HG03045 (cell line): ENCODE results near the gene TMC2.
"Not testable (repeated sequence)": the region's sequence is repeated elsewhere in the genome, so short reads cannot be mapped to it uniquely, and the experiment has no call there.

ENCODE experiments used
- ATAC-seq: cut with Tn5 transposase; IDR thresholded peaks from one replicate; pipeline ENCODE4 v1.9.1; 2021; ENCODE audit warnings: mild to moderate bottlenecking, moderate library complexity; ENCODE audit not compliant: unreplicated experiment

Gene TMC2

DNA sequence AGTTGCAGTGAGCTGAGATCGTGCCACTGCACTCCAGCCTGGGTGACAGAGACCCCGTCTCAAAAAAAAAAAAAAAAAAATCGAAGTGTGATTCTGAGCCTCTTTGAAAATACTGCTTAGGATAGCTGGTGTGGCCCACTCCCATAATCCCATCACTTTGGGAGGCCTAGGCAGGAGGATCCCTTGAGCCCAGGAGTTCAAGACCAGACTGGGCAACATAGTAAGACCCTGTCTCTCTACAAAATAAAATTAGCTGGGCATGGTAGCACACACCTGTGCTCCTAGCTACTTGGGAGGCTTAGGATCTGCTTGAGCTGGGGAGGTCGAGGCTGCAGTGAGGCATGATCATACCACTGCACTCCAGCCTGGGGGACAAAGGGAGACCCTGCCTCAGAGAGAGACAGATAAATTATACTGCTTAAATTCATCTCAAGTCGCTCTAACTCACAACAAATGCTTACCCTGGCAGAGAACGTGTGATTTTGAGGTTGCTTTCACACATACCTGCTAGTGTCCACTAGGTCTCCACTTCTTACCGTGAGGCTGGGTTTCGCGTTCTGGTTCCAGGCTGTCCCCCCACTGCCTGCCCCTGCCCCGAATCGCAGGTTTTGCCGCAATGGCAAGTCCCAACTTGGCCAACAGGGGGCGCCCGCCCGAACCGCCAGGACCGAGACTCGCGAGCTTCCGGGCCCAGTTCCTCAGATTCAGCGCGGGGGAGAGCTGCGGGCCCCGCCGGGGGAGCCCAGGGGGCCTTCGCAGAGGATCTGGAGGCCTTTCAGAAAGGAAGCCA is 12.3 kb upstream of the TMC2 start:
- ATAC-seq, result peak; percentile 80

DNA sequence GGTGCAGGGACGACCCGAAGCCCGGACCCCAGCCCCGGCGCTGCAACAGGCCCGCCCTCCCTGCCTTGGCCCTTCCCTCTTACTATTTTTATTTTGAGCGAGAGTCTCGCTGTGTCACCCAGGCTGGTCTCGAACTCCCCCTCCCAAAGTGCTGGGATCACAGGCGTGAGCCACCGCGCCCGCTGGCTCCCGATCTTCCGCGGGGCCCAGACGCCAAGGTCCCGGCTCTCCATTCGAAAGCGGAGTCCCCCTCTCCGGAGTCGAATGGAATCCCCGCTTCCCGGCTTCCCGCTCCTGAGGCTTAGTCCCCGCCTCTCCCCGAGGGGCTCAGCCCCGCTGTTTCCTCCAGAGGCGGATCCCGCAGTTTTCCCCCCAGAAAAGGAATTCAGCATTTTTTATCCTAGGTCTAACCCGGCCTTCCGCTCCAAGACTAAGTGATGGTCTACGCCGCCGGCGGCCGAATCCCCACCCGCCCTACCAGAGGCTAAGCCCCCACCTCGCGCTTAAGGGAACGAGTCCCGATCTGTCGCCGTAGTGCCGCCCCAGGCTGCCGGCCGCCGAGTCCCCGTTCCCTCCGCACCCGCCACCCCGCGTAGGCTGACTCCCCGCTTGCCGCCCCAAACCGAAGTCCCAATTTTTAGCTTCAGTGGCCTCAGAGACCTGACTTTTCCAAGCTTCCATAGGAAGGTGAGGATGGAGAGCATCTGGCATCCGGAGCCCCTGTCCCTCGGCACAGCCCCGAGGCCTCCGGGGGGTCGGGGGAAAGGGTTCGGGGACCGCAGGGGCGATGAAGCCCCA is 11.5 kb upstream of the TMC2 start:
- peak; percentile 49 for ATAC-seq

DNA sequence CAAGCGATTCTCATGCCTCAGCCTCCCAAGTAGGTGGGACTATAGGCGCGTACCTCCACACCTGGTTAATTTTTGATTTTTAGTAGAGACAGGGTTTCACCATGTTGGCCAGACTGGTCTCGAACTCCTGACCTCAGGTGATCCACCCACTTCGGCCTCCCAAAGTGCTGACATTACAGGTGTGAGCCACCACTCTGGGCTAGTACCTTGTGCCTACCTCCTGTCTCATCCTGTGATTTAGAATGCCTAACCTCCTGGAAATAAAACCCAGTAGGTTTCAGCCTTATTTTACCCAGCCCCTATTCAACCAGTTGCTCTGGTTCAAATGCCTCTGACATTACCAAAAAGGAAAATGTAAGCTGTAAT is 10.2 kb upstream of the TMC2 start:
- not testable (repeated sequence) for ATAC-seq

DNA sequence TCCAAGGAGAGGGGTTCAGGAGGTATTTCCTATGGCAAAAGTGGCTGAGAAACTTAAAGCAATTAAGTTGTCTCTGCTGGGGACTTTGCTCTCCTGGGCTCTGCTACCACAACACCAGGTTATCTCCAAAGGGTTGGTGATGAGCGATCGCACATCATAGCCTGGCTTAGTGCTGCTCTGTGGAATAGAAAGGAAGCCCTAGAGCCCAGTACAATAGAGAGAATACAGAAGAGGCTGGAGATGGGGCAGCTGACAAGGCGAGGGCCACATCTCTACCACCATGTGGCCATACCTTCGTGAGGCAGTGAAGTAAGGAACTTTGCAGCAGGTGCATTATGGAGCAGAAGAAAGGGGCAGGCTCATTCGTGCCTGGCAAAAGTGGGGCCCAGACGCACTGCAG is 8.6 kb upstream of the TMC2 start:
- no peak for ATAC-seq

DNA sequence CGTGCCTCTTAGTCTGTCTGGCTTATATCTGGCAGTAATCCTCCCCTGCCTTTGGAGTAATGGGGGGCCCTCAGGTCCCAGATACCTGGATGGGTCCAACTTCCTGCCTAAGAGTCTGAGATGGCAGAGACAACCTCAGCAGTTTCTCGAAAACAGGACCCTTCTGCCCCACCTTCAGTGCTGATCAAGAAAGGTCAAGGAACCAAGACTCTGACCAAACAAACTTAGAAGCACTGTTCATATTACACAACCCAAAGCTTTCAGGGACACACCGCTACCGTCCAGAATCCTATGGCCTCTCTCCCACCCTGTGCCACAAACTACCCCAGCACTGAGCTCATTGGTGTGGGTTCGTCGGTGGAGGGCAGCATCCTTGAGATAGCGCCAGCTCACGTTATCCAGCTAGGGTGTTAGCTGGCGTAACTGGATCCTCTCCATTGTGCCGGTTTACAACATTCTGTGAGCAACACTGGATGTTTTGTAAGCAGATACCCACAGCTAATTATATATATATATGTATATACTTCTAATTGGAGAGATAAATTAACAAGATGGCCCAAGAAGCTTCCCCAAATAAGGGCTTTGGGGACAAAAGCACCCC is 7.6 kb upstream of the TMC2 start:
- ATAC-seq, result no peak

DNA sequence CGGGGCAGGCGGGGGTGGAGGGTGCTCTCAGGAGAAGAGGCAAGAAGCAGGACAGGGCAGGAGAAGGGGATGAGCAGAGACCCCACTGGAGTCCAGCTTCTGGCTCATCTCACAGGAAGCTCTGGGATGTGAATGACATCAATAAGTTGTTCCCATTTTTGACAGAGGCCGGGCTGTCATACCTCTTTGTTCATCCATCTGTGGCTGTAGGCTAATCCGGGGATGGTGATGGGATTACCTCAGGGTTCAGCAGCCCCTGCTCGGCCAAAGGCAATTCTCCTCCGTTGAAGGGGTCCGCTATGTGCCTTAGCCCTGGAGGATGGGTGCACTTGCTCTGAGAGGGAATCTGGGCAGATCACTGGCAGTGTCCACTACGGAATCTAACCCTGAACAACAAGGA is 3.3 kb upstream of the TMC2 start:
- ATAC-seq, result no peak

DNA sequence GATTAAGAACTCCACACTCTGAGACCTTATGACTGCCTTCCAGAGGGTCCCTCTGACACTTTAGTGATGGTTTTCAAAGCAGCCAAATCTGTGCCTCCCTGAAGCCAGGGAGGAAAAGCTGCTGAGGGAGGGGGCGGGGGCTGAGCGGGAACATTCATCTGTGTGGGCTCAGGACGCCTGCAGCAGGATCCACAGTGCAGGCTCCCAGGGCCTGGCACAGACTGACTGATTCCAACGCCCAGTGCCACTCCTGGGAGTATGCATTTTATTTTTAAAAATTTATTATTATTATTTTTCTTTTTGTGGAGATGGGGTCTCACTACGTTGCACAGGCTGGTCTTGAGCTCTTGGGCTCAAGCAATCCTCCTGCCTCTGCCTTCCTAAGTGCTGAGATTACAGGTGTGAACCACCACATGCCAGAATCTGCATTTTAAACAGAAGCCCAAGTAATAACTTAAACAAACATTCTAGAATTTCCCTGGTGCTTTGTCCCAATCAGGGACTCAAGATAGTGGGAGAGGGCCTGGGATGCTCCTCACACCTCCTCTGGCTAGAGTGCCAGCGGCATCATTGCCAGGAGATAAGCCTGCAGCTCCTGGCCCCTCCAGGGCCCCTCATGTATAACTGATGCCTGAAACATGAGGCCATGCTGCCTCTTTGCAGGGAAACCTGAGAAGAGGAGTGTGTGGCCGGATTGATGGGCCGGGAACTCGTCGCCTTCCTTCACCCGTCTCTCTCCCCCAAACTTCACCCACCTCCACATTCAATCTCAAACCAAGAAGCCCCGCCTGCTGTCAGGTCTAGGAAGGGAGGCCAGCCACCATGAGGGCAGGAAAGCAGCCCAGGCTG is 438 bp upstream of the TMC2 start:
- no peak for ATAC-seq

DNA sequence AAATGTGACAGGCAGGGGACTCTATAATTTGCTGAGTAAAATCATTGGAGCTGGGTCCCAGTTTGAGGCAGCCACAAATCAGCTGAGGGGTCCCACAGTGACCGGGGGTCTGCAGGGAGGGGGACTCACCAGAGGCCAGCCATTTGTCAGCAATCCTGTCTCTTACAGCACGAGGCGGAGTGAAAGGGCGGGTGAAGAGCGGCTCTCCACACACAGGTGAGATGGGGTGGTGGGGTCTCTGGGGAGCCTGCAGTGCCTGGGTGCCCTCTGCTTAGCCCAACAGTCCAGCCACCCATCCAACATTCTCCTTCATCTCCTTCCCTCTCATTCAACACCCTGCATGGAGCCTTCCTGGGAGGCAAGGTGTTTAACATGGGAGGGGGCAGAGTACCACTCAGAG is 728 bp downstream of the TMC2 start:
- no peak for ATAC-seq

DNA sequence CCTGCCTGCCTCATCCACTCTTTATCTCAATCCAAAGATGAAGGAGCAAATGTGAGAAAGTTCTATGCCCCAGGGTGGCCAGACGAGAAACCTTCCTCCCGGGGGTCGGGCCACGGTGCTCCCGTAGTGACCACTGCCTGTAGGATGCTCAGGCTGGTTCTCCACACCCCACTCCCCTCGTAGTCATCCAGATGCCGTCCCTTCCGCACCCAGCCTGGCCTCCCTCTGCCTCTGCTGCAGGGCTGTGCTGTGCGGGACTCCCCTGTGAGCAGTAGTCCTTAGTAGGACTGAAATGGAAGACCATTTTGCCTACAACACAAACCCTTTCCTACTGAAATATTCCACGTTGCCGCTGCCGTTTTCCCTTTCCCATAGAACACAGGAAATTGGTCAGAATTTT is 2.0 kb downstream of the TMC2 start:
- ATAC-seq, result no peak

DNA sequence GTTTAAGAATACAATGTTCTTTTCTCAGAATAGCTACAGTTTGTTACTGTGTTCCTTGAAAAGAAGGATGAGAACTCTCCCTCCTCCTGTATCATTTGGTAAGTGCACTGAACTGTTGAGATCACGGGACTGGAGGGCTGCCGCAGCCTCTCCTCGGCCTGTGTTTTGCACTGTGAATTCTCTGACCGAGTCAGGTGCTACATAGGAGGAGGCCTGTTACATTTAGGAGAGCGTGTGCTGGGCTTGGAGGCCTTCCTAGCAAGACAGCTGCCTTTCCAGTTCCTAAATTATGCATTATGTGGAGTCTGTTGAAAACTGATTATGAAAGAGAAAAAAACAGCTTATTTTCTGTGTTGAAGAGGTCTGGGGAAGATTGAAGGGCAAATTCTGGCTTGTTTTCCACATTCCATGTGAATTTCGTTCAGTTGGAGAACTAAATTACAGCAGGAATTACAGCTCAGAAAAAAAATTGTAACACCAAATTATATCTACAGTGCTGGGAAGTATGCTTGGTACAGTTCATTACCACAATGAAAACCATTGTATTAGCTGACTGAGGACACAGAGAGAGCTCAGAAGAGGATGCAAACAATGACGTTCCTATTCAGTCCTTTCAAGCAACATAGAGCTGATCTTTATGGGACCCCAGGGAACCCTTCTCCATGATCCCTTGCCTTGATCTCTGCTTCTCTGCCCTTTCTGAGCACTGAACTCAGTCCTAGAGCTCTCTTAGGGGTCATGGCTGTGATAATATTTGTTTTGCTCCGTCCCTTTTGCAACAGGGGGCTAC is 2.8 kb downstream of the TMC2 start:
- ATAC-seq, result no peak

DNA sequence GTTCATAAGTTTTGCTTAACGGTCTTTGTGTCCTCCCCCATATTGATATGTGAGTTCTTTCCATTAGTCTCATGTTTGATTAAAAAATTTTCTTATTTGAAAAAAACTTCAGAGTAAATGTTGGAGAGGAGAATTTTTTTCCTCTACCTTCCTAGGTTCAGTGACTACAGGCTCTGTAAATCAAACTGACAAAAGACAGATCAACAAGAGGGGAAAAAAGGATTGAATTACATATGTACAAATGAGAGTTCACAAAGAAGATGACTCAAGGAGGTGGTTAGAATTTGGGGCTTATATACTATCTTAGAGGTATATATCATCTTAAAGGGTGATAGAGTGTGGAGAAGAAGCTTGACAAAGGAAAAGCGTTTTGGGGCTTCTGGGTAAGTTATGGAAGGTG is 5.6 kb downstream of the TMC2 start:
- ATAC-seq, result no peak

DNA sequence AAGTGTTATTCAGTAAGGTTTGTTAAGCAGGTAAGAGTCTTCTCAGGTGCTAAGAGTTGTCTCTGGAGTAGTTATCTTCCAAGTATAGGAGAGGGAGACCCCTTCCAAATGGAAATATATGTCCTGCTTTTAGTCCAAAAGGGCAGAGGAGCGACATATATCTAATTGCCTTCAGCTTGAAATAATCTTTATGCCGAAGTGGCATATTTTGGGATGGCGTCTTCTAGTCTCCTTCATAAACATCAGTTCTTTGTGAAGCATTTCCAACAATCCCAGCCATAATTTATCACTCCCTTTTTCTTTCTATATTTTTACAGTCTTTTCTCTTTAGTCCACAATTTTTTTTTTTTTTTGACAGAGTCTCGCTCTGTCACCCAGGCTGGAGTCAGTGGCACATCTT is 6.0 kb downstream of the TMC2 start:
- no peak for ATAC-seq

DNA sequence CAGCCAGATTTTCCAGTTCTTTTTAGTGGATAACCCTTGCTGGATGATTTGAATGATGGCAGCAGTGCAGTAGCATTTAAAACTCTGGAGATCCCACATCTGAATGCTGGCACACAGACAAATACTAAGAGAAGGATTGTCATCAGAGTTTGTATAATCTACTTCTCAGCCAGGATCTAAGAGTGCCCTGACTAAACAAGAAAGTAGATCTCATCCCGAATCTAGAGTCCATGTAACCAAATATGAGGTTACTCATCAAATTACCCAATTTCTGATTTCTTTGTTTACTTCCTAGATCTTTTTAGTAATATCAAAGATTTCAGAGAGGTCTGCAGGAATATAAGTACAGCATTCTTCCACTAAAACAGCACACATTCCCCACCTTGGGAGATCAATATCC is 7.8 kb downstream of the TMC2 start:
- ATAC-seq, result no peak

DNA sequence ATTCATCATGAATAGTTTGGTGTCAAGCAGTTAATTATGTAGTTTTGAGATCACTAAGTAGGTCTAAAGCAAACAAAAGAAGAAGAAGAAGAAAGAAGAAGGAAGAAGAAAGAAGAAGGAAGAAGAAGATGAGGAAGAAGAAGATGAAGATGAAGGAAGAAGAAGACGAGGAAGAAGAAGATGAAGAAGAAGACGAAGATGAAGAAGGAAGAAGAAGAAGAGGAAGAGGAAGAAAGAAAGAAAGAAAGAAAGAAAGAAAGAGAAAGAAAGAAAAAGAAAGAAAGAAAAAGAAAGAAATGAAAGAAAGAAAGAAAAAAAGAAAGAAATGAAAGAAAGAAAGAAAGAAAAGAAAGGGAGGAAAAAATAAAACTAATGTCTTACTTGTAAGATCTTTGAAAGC is 9.2 kb downstream of the TMC2 start:
- no peak for ATAC-seq

DNA sequence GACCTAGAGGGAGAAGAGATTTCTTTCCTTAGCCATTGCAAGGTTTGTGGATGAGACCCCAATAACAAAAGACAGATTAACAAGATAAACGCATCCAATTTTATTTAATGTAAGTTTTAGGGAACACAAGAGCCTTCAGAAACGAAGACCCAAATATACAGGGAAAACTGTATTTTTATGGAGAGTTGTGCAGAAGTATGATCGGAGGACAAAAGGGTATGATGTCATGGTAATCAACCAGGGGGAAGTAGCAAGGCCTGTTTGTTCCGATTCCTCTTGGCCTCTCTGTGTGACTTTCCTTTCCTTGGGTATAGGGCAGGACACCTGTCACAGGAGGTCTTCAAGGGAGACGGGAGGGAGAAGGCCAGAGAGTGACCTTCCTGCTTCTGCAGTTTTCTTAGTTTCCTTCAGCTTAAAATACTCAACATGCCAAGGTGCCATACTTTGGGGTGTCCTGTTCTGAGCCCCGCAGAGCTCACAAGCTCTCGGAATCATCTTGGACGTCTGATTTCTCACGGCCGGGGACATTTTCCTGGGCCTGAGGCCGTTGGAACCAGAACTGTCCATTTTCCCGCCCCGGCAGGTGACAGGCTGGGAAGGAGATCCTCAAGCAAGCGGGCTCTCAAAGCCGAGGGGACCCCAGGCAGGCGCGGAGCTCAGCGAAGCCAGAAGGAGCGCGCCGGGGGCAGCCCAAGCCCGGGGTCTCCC is 21.7 kb downstream of the TMC2 start:
- ATAC-seq, result no peak

DNA sequence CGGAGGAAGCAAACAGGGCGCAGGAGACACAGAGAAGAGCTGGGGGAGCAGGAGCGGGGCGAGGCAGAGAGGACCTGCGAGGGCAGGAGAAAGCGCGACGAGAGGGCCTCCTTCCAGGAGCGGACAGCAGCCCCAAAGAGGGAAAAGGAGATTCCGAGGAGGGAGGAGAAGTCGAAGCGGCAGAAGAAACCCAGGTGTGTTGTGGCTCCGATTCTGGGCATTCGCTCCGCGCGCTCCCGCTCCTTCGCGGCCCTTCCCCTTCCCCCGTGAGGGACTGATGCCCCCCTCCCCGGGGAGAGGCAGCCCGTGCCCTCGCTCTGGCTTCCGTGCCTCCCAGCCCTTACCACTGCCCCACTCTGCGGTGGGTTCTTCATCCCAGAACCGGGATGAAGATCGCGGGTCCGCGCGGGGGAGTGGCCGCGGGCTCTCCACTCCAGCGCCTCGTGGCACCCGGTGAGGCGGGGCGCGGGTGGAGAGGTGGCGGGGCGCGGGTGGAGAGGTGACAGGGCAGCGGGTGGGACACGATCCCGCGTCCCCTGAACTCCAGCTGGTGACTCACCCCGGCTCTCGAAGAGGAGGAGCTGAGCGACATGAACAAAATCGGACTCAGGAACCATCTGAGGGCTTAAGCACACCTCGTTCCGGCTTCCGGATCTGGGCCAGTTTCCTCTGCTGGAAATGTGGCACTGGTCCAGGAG is 22.4 kb downstream of the TMC2 start:
- no peak for ATAC-seq

DNA sequence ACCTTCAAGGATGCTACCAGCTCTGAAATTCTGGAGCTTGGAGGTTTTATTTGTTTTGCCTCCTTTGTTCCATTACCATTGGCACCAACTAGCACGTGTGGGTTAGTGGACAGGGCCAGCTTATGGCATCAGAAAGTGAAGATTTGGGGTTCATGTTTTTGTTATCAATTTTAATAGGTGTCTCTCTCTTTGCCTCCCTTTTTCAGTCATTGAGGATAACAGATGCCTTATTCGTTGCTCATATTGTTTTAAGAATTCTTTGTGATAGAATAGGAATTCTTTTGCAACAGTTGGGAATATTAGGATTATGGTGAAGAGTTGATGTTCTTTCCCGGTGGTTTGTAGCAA is 22.9 kb downstream of the TMC2 start:
- no peak for ATAC-seq

DNA sequence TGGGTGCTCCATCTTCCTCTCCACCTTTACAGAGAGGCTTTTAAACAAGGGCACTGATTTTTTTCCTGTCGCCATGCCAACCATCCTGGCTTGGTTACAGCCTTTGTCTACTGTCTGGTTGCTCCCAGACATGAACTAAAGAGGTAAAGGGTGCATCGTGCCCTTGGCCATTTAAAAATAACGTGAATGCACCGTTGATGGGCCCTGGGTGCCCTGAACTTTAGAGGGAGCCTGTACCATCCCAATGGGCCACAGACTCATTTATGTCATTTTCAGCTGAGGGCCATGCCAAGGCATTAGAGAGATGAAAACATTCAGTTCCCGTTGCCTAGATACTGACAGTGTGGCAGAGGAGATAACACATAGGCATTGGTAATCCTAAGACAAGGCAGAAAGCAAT is 23.3 kb downstream of the TMC2 start:
- ATAC-seq, result no peak

DNA sequence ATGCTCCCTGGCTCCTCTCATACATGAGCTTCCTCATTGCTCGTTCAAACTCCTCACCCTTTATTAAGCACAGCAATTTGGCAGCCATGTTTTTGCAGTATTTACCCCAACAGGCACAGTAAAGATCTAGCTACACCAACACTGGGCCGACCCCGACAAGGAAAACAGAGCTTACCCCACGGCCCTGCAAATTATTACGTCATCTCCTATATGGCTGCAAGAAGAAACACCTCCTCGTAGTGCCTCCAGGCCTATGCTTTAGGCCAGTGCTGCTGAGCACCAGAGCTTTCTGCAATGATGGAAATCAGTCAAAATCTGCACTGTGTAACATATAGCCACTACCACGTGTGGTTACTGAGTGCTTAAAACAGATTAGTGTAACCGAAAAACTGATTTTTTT is 26.7 kb downstream of the TMC2 start:
- no peak for ATAC-seq
